Smooth muscle cell (in vitro differentiated cells): ENCODE data around the gene FMO4. TPM values are rescaled to one million over a fixed set of nuclear protein-coding genes. Genes with fewer than 3 reads are reported as not detected.
A peak's percentile ranks its signal among the peaks of the same experiment; 100 is the strongest.
"Not testable (repeated sequence)": the region's sequence is repeated elsewhere in the genome, so short reads cannot be mapped to it uniquely, and the experiment has no call there.

Source experiments
- DNase-seq: peaks from one replicate; lab custom pipeline; 2025; ENCODE audit not compliant: unreplicated experiment; lab: John Stamatoyannopoulos, UW
- H2AFZ ChIP-seq: fragments of 200-600 bp; sonication (generic); 2 replicates; pipeline ENCODE4 v1.6.0; 2016; ENCODE audit warnings: antibody characterized with exemption, low read depth, mild to moderate bottlenecking
- H3F3A ChIP-seq: fragments of 200-600 bp; sonication (generic); 2 replicates; pipeline ENCODE4 v1.6.0; 2017; ENCODE audit warnings: antibody characterized with exemption, low read depth
- H3K27ac ChIP-seq: fragments of 200-600 bp; sonication (generic); 2 replicates; pipeline ENCODE4 v1.5.1; 2016; ENCODE audit warnings: low read depth, mild to moderate bottlenecking
- H3K27me3 ChIP-seq: fragments of 200-600 bp; sonication (generic); 2 replicates; pipeline ENCODE4 v1.6.1; 2016; ENCODE audit warnings: low read depth, mild to moderate bottlenecking
- H3K36me3 ChIP-seq: fragments of 200-600 bp; sonication (generic); 2 replicates; pipeline ENCODE4 v1.5.1; 2016; ENCODE audit warnings: low read depth
- H3K4me1 ChIP-seq: fragments of 200-600 bp; sonication (generic); 2 replicates; pipeline ENCODE4 v1.5.1; 2016; ENCODE audit warnings: low read depth
- H3K4me2 ChIP-seq: fragments of 200-600 bp; sonication (generic); 2 replicates; pipeline ENCODE4 v1.6.0; 2016; ENCODE audit warnings: mild to moderate bottlenecking
- H3K4me3 ChIP-seq: fragments of 200-600 bp; sonication (generic); 2 replicates; pipeline ENCODE4 v1.5.1; 2016; ENCODE audit warnings: mild to moderate bottlenecking
- H3K79me2 ChIP-seq: fragments of 200-600 bp; sonication (generic); 2 replicates; pipeline ENCODE4 v1.6.0; 2016; ENCODE audit warnings: low read depth, mild to moderate bottlenecking
- H3K9ac ChIP-seq: fragments of 200-600 bp; sonication (generic); 2 replicates; pipeline ENCODE4 v1.6.0; 2016; ENCODE audit warnings: low read depth
- H3K9me3 ChIP-seq: fragments of 200-600 bp; sonication (generic); replicated peaks from 2 replicates; pipeline ENCODE4 v1.5.1; 2016; ENCODE audit warnings: low read depth
- H4K20me1 ChIP-seq: fragments of 200-600 bp; sonication (generic); 2 replicates; pipeline ENCODE4 v1.6.0; 2016; ENCODE audit warnings: low read depth
- CTCF ChIP-seq: fragments of 200-600 bp; sonication (generic); IDR thresholded peaks from 2 replicates; pipeline ENCODE4 v1.5.1; 2017; ENCODE audit warnings: borderline replicate concordance, mild to moderate bottlenecking, antibody characterized with exemption; ENCODE audit not compliant: insufficient read depth, poor library complexity, severe bottlenecking
- WGBS: methylation state at CpG from one replicate; pipeline ENCODE4 v1.1.7; 2016; ENCODE audit warnings: low lambda C conversion rate; 5-methylcytosine and 5-hydroxymethylcytosine counted together
- polyA plus RNA-seq: library from polyadenylated mRNA; unstranded; fragments of >200 nt; fragmentation: Nextera tagmentation; extraction: Ambion mirVana; gene quantifications from 2 replicates; pipeline ENCODE4 v1.2.1, GENCODE V29; 2016
- total RNA-seq: library from RNA; depleted of rRNA; stranded (reverse); fragments of >200 nt; gene quantifications from 2 replicates; pipeline ENCODE4 v1.2.3, GENCODE V29; 2014

FMO4 gene
- total and polyA plus RNA-seq, 2 experiments from 2014 or later: 2.0 TPM

- Histone ChIP-seq H4K20me1 (no peaks in the 10 kb centered on the region), H3K4me2 (peak overlapping the region; percentile 3), H3F3A (peaks cover 16% of the 10 kb centered on the region), H3K9me3 (no peaks in the 10 kb centered on the region), H2AFZ (no peak overlapping the region), H3K27ac (no peak overlapping the region), H3K4me1 (peaks cover 11% of the 10 kb centered on the region), H3K4me3 (no peak overlapping the region), H3K79me2 (no peaks in the 10 kb centered on the region), H3K27me3 (no peaks in the 10 kb centered on the region), H3K36me3 (no peaks in the 10 kb centered on the region), H3K9ac (no peak overlapping the region)
- WGBS: 75% methylated on average over 3 of the region's 3 CpGs
- no peak for DNase-seq
- no peak for TF ChIP-seq CTCF
Observed at GRCh38 chr1:171351961-171352360, 38.0 kb downstream of the FMO4 start.

GRCh38 chr1:171352554-171352953, 38.6 kb downstream of the FMO4 start:
- Histone ChIP-seq H3K4me2 (peak overlapping the region; percentile 3), H3K9me3 (no peaks in the 10 kb centered on the region), H3K4me1 (peaks cover 11% of the 10 kb centered on the region), H3K27ac (no peak overlapping the region), H3K4me3 (no peak overlapping the region), H3K27me3 (no peaks in the 10 kb centered on the region), H4K20me1 (no peaks in the 10 kb centered on the region), H3F3A (peaks cover 16% of the 10 kb centered on the region), H3K36me3 (no peaks in the 10 kb centered on the region), H2AFZ (no peak overlapping the region), H3K9ac (no peak overlapping the region), H3K79me2 (no peaks in the 10 kb centered on the region)
- TF ChIP-seq CTCF: no peak
- WGBS: 32% methylated on average over 2 of the region's 2 CpGs
- no peak for DNase-seq

- peaks cover 11% of the 10 kb centered on the region for H3K4me1 ChIP-seq
- H3K4me2 ChIP-seq: peak overlapping the region; percentile 51
- H3K27ac ChIP-seq: peak overlapping the region; percentile 51
- no peak overlapping the region for H3K4me3 ChIP-seq
- WGBS: 7% methylated on average over 3 of the region's 3 CpGs
- no peaks in the 10 kb centered on the region for H3K27me3 ChIP-seq
- no peaks in the 10 kb centered on the region for H3K36me3 ChIP-seq
- H2AFZ ChIP-seq: no peak overlapping the region
- H3K9me3 ChIP-seq: no peaks in the 10 kb centered on the region
- DNase-seq: no peak
- no peak overlapping the region for H3K9ac ChIP-seq
- no peaks in the 10 kb centered on the region for H3K79me2 ChIP-seq
- no peak for TF ChIP-seq CTCF
- H4K20me1 ChIP-seq: no peaks in the 10 kb centered on the region
- H3F3A ChIP-seq: peaks cover 16% of the 10 kb centered on the region
Observed at GRCh38 chr1:171355727-171356126, 41.7 kb downstream of the FMO4 start.

- Histone ChIP-seq H3K4me2 (no peak overlapping the region), H3F3A (peaks cover 16% of the 10 kb centered on the region), H2AFZ (no peak overlapping the region), H3K79me2 (no peaks in the 10 kb centered on the region), H3K4me3 (no peak overlapping the region), H3K27ac (no peak overlapping the region), H3K27me3 (no peaks in the 10 kb centered on the region), H3K36me3 (no peaks in the 10 kb centered on the region), H3K4me1 (peaks cover 4% of the 10 kb centered on the region), H3K9me3 (no peaks in the 10 kb centered on the region), H4K20me1 (no peaks in the 10 kb centered on the region), H3K9ac (no peak overlapping the region)
- 85% methylated on average over 4 of the region's 4 CpGs for WGBS
- DNase-seq: no peak
- TF ChIP-seq CTCF: no peak
Observed at GRCh38 chr1:171357179-171357578, 43.2 kb downstream of the FMO4 start.

GRCh38 chr1:171359355-171359648, 45.3 kb downstream of the FMO4 start:
- DNase-seq, H3K36me3 ChIP-seq, H3K4me3 ChIP-seq, H3K4me1 ChIP-seq, H3K79me2 ChIP-seq, H4K20me1 ChIP-seq, H3K4me2 ChIP-seq, H3K27ac ChIP-seq, H2AFZ ChIP-seq, H3K9me3 ChIP-seq, H3K27me3 ChIP-seq, H3K9ac ChIP-seq: not testable (repeated sequence)
- H3F3A ChIP-seq: peaks cover 16% of the 10 kb centered on the region
- 99% methylated on average over 7 of the region's 7 CpGs for WGBS
